Activated naive CD8-positive, alpha-beta T cell (primary cell): ENCODE measurements around the gene ZNF280A.

ENCODE experiments used
- H3K27ac Mint-ChIP-seq: one replicate; pipeline ENCODE4 v1.8.0; 2021; ENCODE audit warnings: mixed read lengths
- H3K27me3 Mint-ChIP-seq: one replicate; pipeline ENCODE4 v1.8.0; 2021; ENCODE audit warnings: mixed read lengths
- H3K36me3 Mint-ChIP-seq: one replicate; pipeline ENCODE4 v1.8.0; 2021; ENCODE audit warnings: mixed read lengths
- H3K4me1 Mint-ChIP-seq: one replicate; pipeline ENCODE4 v1.8.0; 2021; ENCODE audit warnings: low read depth, mixed read lengths
- H3K4me3 Mint-ChIP-seq: one replicate; pipeline ENCODE4 v1.8.0; 2021; ENCODE audit warnings: mild to moderate bottlenecking, mixed read lengths
- H3K9me3 Mint-ChIP-seq: one replicate; pipeline ENCODE4 v1.8.0; 2021; ENCODE audit warnings: low read depth, mixed read lengths

ZNF280A gene, protein sequence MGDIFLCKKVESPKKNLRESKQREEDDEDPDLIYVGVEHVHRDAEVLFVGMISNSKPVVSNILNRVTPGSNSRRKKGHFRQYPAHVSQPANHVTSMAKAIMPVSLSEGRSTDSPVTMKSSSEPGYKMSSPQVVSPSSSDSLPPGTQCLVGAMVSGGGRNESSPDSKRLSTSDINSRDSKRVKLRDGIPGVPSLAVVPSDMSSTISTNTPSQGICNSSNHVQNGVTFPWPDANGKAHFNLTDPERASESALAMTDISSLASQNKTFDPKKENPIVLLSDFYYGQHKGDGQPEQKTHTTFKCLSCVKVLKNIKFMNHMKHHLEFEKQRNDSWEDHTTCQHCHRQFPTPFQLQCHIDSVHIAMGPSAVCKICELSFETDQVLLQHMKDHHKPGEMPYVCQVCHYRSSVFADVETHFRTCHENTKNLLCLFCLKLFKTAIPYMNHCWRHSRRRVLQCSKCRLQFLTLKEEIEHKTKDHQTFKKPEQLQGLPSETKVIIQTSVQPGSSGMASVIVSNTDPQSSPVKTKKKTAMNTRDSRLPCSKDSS

DNA sequence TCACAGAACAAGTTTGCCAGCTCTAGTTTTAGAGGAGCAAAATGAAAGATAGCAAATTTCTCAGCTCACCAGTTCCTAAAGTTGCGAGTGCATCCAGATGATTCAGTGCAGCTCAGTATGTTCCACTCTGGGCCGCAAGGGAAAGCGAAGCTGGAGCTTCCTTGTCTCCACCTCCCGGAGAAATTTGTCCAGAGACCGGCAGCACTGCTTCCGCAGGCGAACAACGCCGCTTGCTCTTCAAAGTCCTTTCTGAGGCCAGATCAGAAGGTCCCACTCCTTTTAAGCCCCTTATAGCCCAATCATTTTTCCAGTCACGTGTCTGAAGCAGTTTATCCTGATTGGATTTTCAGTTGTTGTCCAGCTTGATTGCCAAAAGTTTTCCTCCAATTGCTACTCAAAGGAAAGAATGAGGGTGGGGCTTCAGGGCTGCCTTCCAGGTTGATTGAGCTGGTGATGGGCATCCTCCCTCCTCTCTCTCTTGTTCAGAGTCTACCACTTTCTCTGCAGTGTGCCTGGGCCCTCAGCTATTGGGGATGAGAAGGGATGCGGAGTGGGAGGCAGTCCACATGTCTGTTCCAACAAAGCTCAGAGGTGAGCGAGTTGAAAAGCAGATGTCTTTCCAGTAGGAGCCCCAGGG lies at the start of gene ZNF280A:
TSS of gene ZNF280A (minus strand) at position 251 of the 637 bp plus-strand sequence. CDS start 4,640 bp downstream, outside the sequence.
- Mint-ChIP-seq H3K27ac (no peak within 1 kb of the TSS), H3K9me3 (no peaks in the 10 kb centered on the region), H3K36me3 (no peaks in the 10 kb centered on the region), H3K27me3 (peaks cover 24% of the 10 kb centered on the region), H3K4me3 (no peak within 1 kb of the TSS), H3K4me1 (no peaks in the 10 kb centered on the region)

DNA sequence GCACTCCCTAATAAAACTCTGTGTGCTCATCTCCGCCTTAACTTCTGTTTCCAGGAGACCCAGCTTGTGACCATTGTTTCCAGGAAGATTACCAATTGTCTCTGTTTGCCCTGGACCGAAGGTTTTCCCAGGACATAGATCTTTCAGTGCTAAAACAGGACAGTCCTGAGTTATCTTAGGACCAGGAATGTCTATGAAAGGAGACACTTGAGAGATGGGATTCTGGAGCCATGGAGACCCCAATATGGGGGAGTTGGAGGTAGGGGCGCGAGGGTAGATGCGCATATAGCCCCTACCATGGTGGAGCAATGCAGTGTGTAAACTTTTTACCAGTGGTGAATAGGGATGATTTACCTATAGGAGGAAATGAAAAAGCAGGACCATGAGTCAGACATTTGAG lies 49.1 kb upstream of the ZNF280A start:
- H3K27ac Mint-ChIP-seq: no peak overlapping the region
- H3K4me3 Mint-ChIP-seq: no peak overlapping the region
- H3K4me1 Mint-ChIP-seq: no peaks in the 10 kb centered on the region
- no peaks in the 10 kb centered on the region for H3K36me3 Mint-ChIP-seq
- H3K9me3 Mint-ChIP-seq: no peaks in the 10 kb centered on the region
- H3K27me3 Mint-ChIP-seq: peaks cover 14% of the 10 kb centered on the region

GRCh38 chr22:22565981-22566380 lies 45.9 kb upstream of the ZNF280A start:
- Mint-ChIP-seq H3K9me3 (no peaks in the 10 kb centered on the region), H3K36me3 (no peaks in the 10 kb centered on the region), H3K27me3 (peaks cover 14% of the 10 kb centered on the region), H3K4me3 (no peak overlapping the region), H3K27ac (no peak overlapping the region), H3K4me1 (no peaks in the 10 kb centered on the region)

DNA sequence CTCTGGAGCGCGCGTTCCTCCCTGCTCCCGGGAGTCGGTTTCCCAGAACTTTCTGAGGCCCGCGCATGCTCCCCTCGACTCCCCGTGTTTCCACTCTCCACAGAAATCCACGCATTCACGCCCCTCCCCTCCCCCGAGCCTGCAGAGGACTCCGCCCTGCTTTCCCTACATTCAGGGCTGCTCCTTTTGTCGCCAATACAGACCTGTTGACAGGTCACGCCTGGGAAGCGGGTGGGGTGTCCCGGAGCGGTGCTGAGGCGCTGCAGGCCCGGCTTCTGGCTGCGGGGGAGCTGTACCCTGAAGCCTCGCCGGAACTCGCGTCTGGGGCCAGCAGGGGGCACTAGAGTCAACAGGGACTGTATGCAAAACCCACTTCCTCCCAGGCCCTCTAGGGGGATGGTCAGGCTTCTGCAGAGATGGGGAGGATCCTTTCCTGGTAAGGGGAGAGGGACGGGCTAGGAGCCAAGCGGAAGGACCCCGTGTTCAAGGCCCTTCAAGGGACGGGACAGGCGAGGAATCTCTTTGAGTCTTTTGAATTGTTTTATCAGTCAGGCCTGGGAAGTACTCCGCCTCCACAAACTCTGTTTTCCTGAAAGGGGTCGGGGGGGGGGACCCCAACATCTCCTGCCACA lies 39.0 kb upstream of the ZNF280A start, which contains the start of gene PRAME:
TSS of gene PRAME (minus strand) at position 294 of the 632 bp plus-strand sequence. CDS start 2,433 bp downstream, outside the sequence.
- Mint-ChIP-seq H3K36me3 (no peaks in the 10 kb centered on the region), H3K9me3 (no peaks in the 10 kb centered on the region), H3K27me3 (no peaks in the 10 kb centered on the region), H3K4me1 (peaks cover 4% of the 10 kb centered on the region), H3K27ac (no peak within 1 kb of the TSS), H3K4me3 (no peak within 1 kb of the TSS)

- Mint-ChIP-seq H3K4me1 (peaks cover 4% of the 10 kb centered on the region), H3K36me3 (no peaks in the 10 kb centered on the region), H3K9me3 (no peaks in the 10 kb centered on the region), H3K27ac (no peak overlapping the region), H3K4me3 (no peak overlapping the region), H3K27me3 (no peaks in the 10 kb centered on the region)
Observed at GRCh38 chr22:22558071-22558971, 38.3 kb upstream of the ZNF280A start.

DNA sequence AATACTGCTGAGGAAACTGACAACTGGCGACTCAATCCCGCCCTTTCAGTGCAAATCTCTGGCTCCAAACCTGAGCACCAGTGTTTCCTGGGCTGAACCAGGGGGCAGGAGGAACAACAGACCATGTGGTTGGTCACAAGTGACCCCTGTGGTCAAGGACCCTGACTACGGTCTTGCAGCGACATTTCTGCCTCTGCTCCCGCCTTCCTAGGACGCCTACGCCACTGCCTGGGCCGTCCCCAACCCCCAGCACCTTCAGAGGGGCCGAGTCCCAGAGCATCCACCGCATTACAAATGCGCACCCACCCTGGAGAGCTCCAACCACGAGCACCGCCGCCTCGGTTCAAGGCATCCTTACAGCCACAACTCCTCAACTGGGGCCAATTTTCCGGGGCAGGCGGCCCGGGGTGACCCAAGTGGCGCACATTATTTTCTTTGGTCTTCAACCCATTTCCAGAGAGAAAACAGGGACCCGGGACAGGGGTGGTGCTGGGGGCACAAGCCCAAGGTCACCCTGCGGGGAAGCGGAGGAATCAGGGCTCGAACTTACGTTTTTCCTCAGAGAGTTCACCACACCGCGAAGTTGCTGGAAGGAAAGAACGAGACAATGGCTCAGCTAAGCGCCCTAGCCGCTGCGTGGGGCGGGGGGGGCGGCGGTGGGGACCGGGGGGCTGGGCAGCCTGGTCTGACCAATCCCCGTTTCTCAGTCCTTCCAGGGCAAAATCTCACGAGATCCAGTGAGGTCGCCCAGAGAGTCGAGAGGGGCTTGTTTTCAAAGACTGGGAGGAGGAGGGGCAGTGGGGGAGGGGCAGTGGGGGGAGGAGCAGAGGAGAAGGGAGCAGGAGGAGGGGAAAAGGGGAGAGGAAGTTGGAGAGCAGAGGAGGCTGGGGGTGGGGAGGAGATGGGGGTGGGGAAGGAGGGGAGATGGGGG lies 37.2 kb upstream of the ZNF280A start:
- no peak overlapping the region for H3K27ac Mint-ChIP-seq
- peaks cover 4% of the 10 kb centered on the region for H3K4me1 Mint-ChIP-seq
- H3K9me3 Mint-ChIP-seq: no peaks in the 10 kb centered on the region
- no peaks in the 10 kb centered on the region for H3K27me3 Mint-ChIP-seq
- H3K36me3 Mint-ChIP-seq: no peaks in the 10 kb centered on the region
- H3K4me3 Mint-ChIP-seq: no peak overlapping the region

DNA sequence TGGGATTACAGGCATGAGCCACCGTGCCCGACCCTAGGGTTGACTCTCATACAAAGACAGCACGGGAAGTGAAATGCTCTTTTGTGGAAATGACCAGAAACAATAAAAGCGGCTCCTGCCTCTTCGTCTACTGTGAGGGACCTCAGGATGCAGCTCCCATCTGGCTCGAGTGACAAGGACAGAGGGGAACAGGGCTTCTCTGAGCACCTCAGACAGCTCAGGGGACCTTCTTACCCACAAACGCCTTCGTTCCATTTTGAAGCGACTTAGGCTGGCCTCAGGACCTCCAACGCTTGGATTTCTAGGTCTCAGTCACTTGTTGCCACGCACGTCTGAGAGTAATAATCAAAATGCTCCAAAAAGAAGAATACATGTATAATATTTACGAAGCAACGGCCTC lies 36.5 kb upstream of the ZNF280A start:
- H3K4me1 Mint-ChIP-seq: peaks cover 4% of the 10 kb centered on the region
- H3K36me3 Mint-ChIP-seq: no peaks in the 10 kb centered on the region
- no peak overlapping the region for H3K4me3 Mint-ChIP-seq
- no peaks in the 10 kb centered on the region for H3K9me3 Mint-ChIP-seq
- no peak overlapping the region for H3K27ac Mint-ChIP-seq
- H3K27me3 Mint-ChIP-seq: no peaks in the 10 kb centered on the region

GRCh38 chr22:22555596-22555995 lies 35.5 kb upstream of the ZNF280A start:
- Mint-ChIP-seq H3K9me3 (no peaks in the 10 kb centered on the region), H3K27ac (no peak overlapping the region), H3K27me3 (no peaks in the 10 kb centered on the region), H3K4me1 (peaks cover 4% of the 10 kb centered on the region), H3K36me3 (no peaks in the 10 kb centered on the region), H3K4me3 (no peak overlapping the region)

- Mint-ChIP-seq H3K27ac (no peak overlapping the region), H3K4me1 (peaks cover 4% of the 10 kb centered on the region), H3K27me3 (no peaks in the 10 kb centered on the region), H3K4me3 (no peak overlapping the region), H3K36me3 (no peaks in the 10 kb centered on the region), H3K9me3 (no peaks in the 10 kb centered on the region)
Observed at GRCh38 chr22:22554587-22555284, 34.7 kb upstream of the ZNF280A start.

- Mint-ChIP-seq H3K4me3 (no peak overlapping the region), H3K27me3 (no peaks in the 10 kb centered on the region), H3K27ac (no peak overlapping the region), H3K9me3 (no peaks in the 10 kb centered on the region), H3K36me3 (no peaks in the 10 kb centered on the region), H3K4me1 (peaks cover 1% of the 10 kb centered on the region)
Observed at GRCh38 chr22:22553735-22554586, 33.9 kb upstream of the ZNF280A start.

DNA sequence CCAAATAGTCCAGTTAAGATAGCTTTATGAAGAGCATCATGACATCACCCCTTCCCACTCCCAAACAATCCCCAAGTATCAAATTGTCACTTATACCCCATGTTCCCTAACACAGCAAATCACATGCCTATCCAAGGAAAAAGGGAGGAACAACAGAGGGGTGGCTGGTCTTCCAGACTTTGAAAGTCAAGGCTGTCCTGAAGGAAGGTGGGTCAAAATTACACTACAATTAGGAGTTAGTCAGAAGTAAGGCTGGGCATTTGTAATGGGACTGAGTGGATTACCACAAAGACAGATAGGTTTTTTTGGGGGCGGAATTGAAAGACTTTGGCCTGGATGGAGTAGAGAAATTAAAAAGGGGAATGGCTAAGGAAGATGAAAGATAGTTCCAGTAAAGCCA lies 33.1 kb upstream of the ZNF280A start:
- no peaks in the 10 kb centered on the region for H3K4me1 Mint-ChIP-seq
- no peak overlapping the region for H3K27ac Mint-ChIP-seq
- no peak overlapping the region for H3K4me3 Mint-ChIP-seq
- no peaks in the 10 kb centered on the region for H3K27me3 Mint-ChIP-seq
- H3K9me3 Mint-ChIP-seq: no peaks in the 10 kb centered on the region
- no peaks in the 10 kb centered on the region for H3K36me3 Mint-ChIP-seq

- no peaks in the 10 kb centered on the region for H3K36me3 Mint-ChIP-seq
- H3K27ac Mint-ChIP-seq: no peak overlapping the region
- H3K27me3 Mint-ChIP-seq: no peaks in the 10 kb centered on the region
- H3K4me1 Mint-ChIP-seq: no peaks in the 10 kb centered on the region
- no peaks in the 10 kb centered on the region for H3K9me3 Mint-ChIP-seq
- H3K4me3 Mint-ChIP-seq: no peak overlapping the region
Observed at GRCh38 chr22:22552630-22553029, 32.6 kb upstream of the ZNF280A start.
